Ovary (tissue), 3 donors: Measurements from ENCODE around the gene MBL2.

Source experiments
- EP300 ChIP-seq: sonication (generic); formaldehyde crosslinking; IDR thresholded peaks from one replicate; pipeline ENCODE4 v1.6.1; 2017; ENCODE audit warnings: antibody characterized with exemption
- POLR2A ChIP-seq: fragments of 450-650 bp; IDR thresholded peaks from one replicate; pipeline ENCODE4 v1.6.1; 2017; ENCODE audit warnings: antibody characterized with exemption, mild to moderate bottlenecking, moderate library complexity
- TF ChIP-seq, protein P1 (sequence below), 3 donors: fragments of 450-650 bp in 2 of 3; fragments of 200-600 bp in 1 of 3; IDR thresholded peaks; one replicate each; pipeline versions ENCODE4 v1.5.1 to v1.8.0; 2016 to 2022; ENCODE audit warnings: antibody characterized with exemption in 3 of 3, mild to moderate bottlenecking in 1 of 3
- donor health status: DM: no; HTN: no; CAD: no.

DNA sequence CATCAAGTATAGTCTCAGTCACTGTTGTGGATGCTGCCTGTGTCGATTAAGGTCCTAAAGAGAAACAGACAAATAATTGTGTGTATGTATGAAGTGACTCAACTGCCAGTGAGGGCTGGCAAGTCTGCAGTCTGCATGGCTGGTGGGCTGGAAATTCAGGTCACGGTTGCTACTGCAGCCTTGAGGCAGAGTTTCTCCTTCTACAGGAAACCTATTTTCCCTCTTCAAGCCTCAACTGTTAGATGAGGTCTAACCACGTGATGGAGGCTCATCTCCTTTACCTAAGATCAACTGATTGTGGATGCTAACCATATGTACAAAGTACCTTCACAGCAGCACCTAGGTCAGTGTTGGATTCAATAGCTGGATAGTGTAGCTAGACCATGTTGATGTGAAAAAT is 29.9 kb downstream of the MBL2 start:
- TF ChIP-seq, protein P1, sequence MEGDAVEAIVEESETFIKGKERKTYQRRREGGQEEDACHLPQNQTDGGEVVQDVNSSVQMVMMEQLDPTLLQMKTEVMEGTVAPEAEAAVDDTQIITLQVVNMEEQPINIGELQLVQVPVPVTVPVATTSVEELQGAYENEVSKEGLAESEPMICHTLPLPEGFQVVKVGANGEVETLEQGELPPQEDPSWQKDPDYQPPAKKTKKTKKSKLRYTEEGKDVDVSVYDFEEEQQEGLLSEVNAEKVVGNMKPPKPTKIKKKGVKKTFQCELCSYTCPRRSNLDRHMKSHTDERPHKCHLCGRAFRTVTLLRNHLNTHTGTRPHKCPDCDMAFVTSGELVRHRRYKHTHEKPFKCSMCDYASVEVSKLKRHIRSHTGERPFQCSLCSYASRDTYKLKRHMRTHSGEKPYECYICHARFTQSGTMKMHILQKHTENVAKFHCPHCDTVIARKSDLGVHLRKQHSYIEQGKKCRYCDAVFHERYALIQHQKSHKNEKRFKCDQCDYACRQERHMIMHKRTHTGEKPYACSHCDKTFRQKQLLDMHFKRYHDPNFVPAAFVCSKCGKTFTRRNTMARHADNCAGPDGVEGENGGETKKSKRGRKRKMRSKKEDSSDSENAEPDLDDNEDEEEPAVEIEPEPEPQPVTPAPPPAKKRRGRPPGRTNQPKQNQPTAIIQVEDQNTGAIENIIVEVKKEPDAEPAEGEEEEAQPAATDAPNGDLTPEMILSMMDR (IDR thresholded peaks at IDR 0.05): no peak
- TF ChIP-seq POLR2A: no peak
- TF ChIP-seq EP300: no peak
